Measurements from ENCODE around the gene SLC6A8.

SLC6A8 gene

GRCh38 chrX:153719701-153720100 lies 32.0 kb downstream of the SLC6A8 start:
- no peak for DNase-seq (ENCODE audit: low spot score)
- Histone ChIP-seq H3K4me3 (no peak overlapping the region), H3K27ac (no peak overlapping the region)
- TF ChIP-seq CTCF (IDR thresholded peaks at IDR 0.05), result no peak

- no peak for DNase-seq (ENCODE audit: low spot score)
- Histone ChIP-seq H3K27ac (peak overlapping the region; percentile 80 to 95), H3K4me3 (peak overlapping the region; percentile 86)
- TF ChIP-seq CTCF (IDR thresholded peaks at IDR 0.05), result no peak
These were observed 35.1 kb downstream of the SLC6A8 start for GRCh38 chrX:153722704-153723350.

- DNase-seq (ENCODE audit: low spot score), result no peak
- TF ChIP-seq CTCF (IDR thresholded peaks at IDR 0.05), result no peak
- Histone ChIP-seq H3K27ac (peak overlapping the region; percentile 80 to 95), H3K4me3 (peak overlapping the region; percentile 86)
These were observed 35.9 kb downstream of the SLC6A8 start for GRCh38 chrX:153723351-153724251.

GRCh38 chrX:153724252-153725038 lies 36.7 kb downstream of the SLC6A8 start, which contains the start of the genes ABCD1 and BCAP31:
Gene ABCD1, plus strand, starts transcription at chrX:153724856. Its CDS starts 411 bp downstream, at chrX:153725267.
Gene BCAP31, minus strand, starts transcription at chrX:153724387. Its CDS starts 1,143 bp downstream, at chrX:153723244.
- Histone ChIP-seq H3K27ac (peak within 1 kb of the TSS; percentile 80 to 95), H3K4me3 (peak within 1 kb of the TSS; percentile 86)
- DNase-seq (ENCODE audit: low spot score), result peak; percentile 93
- TF ChIP-seq CTCF (IDR thresholded peaks at IDR 0.05), result no peak

- no peak for TF ChIP-seq CTCF (IDR thresholded peaks at IDR 0.05)
- Histone ChIP-seq H3K27ac (peak overlapping the region; percentile 80 to 95), H3K4me3 (peak overlapping the region; percentile 86)
- no peak for DNase-seq (ENCODE audit: low spot score)
These were observed 37.5 kb downstream of the SLC6A8 start for GRCh38 chrX:153725039-153725831.

- no peak for TF ChIP-seq CTCF (IDR thresholded peaks at IDR 0.05)
- no peak for DNase-seq (ENCODE audit: low spot score)
- peak overlapping the region; percentile 80 to 95 for H3K27ac ChIP-seq
- H3K4me3 ChIP-seq, result peak overlapping the region; percentile 86
These were observed 38.1 kb downstream of the SLC6A8 start for GRCh38 chrX:153725832-153726285.
